ENCODE measurements around the gene METTL24. TPM values are rescaled to one million over a fixed set of nuclear protein-coding genes. Genes with fewer than 3 reads are reported as not detected.

The METTL24 gene
- total and polyA plus RNA-seq, 2 of the 13 experiments (the other 11 are each of a cell fraction or from before 2014, with no cell fraction given) = not detected

DNA sequence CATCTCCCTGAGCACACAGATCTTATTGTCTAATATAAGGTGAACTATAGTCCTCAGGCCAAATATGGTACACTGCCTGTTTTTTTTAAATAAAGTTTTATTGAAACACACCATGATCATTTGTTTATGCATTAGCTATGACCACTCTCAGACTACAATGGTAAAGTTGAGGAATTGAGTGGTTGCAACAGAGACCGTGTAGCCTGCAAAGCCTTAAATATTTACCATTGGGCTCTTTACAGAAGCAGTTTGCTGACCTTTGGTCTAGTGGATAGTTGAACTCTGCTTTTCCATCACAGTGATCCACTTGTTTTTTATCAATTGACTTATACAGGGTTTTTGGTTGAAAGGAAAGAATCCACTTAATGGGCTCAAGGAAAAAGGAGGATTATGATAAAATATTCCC, 27.3 kb upstream of the METTL24 start (continued):
- TF ChIP-seq, protein P1, sequence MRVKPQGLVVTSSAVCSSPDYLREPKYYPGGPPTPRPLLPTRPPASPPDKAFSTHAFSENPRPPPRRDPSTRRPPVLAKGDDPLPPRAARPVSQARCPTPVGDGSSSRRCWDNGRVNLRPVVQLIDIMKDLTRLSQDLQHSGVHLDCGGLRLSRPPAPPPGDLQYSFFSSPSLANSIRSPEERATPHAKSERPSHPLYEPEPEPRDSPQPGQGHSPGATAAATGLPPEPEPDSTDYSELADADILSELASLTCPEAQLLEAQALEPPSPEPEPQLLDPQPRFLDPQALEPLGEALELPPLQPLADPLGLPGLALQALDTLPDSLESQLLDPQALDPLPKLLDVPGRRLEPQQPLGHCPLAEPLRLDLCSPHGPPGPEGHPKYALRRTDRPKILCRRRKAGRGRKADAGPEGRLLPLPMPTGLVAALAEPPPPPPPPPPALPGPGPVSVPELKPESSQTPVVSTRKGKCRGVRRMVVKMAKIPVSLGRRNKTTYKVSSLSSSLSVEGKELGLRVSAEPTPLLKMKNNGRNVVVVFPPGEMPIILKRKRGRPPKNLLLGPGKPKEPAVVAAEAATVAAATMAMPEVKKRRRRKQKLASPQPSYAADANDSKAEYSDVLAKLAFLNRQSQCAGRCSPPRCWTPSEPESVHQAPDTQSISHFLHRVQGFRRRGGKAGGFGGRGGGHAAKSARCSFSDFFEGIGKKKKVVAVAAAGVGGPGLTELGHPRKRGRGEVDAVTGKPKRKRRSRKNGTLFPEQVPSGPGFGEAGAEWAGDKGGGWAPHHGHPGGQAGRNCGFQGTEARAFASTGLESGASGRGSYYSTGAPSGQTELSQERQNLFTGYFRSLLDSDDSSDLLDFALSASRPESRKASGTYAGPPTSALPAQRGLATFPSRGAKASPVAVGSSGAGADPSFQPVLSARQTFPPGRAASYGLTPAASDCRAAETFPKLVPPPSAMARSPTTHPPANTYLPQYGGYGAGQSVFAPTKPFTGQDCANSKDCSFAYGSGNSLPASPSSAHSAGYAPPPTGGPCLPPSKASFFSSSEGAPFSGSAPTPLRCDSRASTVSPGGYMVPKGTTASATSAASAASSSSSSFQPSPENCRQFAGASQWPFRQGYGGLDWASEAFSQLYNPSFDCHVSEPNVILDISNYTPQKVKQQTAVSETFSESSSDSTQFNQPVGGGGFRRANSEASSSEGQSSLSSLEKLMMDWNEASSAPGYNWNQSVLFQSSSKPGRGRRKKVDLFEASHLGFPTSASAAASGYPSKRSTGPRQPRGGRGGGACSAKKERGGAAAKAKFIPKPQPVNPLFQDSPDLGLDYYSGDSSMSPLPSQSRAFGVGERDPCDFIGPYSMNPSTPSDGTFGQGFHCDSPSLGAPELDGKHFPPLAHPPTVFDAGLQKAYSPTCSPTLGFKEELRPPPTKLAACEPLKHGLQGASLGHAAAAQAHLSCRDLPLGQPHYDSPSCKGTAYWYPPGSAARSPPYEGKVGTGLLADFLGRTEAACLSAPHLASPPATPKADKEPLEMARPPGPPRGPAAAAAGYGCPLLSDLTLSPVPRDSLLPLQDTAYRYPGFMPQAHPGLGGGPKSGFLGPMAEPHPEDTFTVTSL (CRISPR knock-in tag; IDR thresholded peaks at IDR 0.05; ENCODE audit: borderline replicate concordance) = peak; percentile 76; the same call in 1 of the 2 replicates
- TF ChIP-seq ZFP1 (CRISPR knock-in tag; IDR thresholded peaks at IDR 0.05) (no peak), ZNF292 (CRISPR knock-in tag; IDR thresholded peaks at IDR 0.05; ENCODE audit: borderline replicate concordance, low read depth) (no peak), PAX8 (CRISPR knock-in tag; IDR thresholded peaks at IDR 0.05; ENCODE audit: borderline replicate concordance) (no peak), LCORL (IDR thresholded peaks at IDR 0.05) (no peak), LCORL (CRISPR knock-in tag; IDR thresholded peaks at IDR 0.05) (no peak), TAF15 (IDR thresholded peaks at IDR 0.05; ENCODE audit: low read depth, low read length, poor library complexity, severe bottlenecking) (no peak), RARA (CRISPR knock-in tag; IDR thresholded peaks at IDR 0.05) (peak; percentile 46), CBX1 (IDR thresholded peaks at IDR 0.05; ENCODE audit: low read depth) (no peak), MIXL1 (CRISPR knock-in tag; IDR thresholded peaks at IDR 0.05) (peak; percentile 54; the same call in 1 of the 2 replicates), ZIK1 (CRISPR knock-in tag; IDR thresholded peaks at IDR 0.05; ENCODE audit: borderline replicate concordance, low read depth) (no peak), HNF4A (CRISPR knock-in tag; IDR thresholded peaks at IDR 0.05) (peak; percentile 87), CCAR2 (optimal IDR thresholded peaks at IDR 0.05; ENCODE audit: low read depth, low read length) (no peak), ZSCAN30 (CRISPR knock-in tag; IDR thresholded peaks at IDR 0.05) (no peak), SOX13 (IDR thresholded peaks at IDR 0.05) (0 out of 2 replicates have a peak, but pooled peaks have one; percentile 47), SOX13 (CRISPR knock-in tag; conservative IDR thresholded peaks at IDR 0.05 in 1 of 2, IDR thresholded peaks at IDR 0.05 in 1 of 2) (peak in 1 of 2 experiments; percentile 89; a peak in 2 of 4 replicates), ZNF124 (CRISPR knock-in tag; IDR thresholded peaks at IDR 0.05) (no peak), ZNF674 (CRISPR knock-in tag; IDR thresholded peaks at IDR 0.05; ENCODE audit: low read depth) (no peak), AGO1 (IDR thresholded peaks at IDR 0.05; ENCODE audit: low read depth, low read length, poor library complexity, severe bottlenecking) (no peak), MAZ (IDR thresholded peaks at IDR 0.05; ENCODE audit: borderline replicate concordance, low read depth, low read length) (no peak), MAZ (CRISPR knock-in tag; IDR thresholded peaks at IDR 0.05; ENCODE audit: low read depth) (no peak), KLF16 (CRISPR knock-in tag; IDR thresholded peaks at IDR 0.05) (no peak), ZSCAN25 (CRISPR knock-in tag; IDR thresholded peaks at IDR 0.05) (no peak), ELF1 (CRISPR knock-in tag; IDR thresholded peaks at IDR 0.05) (no peak)
- TF ChIP-seq, protein P2, sequence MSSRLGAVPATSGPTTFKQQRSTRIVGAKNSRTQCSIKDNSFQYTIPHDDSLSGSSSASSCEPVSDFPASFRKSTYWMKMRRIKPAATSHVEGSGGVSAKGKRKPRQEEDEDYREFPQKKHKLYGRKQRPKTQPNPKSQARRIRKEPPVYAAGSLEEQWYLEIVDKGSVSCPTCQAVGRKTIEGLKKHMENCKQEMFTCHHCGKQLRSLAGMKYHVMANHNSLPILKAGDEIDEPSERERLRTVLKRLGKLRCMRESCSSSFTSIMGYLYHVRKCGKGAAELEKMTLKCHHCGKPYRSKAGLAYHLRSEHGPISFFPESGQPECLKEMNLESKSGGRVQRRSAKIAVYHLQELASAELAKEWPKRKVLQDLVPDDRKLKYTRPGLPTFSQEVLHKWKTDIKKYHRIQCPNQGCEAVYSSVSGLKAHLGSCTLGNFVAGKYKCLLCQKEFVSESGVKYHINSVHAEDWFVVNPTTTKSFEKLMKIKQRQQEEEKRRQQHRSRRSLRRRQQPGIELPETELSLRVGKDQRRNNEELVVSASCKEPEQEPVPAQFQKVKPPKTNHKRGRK (CRISPR knock-in tag; IDR thresholded peaks at IDR 0.05) = no peak

Data from HepG2 (cell line).